Measurements from ENCODE around the gene USP48. TPM values are rescaled to one million over a fixed set of nuclear protein-coding genes. Genes with fewer than 3 reads are reported as not detected.

USP48 gene
- total and polyA plus RNA-seq, 2 of the 13 experiments (the other 11 are each of a cell fraction or from before 2014, with no cell fraction given): 30.4 to 30.7 TPM

DNA sequence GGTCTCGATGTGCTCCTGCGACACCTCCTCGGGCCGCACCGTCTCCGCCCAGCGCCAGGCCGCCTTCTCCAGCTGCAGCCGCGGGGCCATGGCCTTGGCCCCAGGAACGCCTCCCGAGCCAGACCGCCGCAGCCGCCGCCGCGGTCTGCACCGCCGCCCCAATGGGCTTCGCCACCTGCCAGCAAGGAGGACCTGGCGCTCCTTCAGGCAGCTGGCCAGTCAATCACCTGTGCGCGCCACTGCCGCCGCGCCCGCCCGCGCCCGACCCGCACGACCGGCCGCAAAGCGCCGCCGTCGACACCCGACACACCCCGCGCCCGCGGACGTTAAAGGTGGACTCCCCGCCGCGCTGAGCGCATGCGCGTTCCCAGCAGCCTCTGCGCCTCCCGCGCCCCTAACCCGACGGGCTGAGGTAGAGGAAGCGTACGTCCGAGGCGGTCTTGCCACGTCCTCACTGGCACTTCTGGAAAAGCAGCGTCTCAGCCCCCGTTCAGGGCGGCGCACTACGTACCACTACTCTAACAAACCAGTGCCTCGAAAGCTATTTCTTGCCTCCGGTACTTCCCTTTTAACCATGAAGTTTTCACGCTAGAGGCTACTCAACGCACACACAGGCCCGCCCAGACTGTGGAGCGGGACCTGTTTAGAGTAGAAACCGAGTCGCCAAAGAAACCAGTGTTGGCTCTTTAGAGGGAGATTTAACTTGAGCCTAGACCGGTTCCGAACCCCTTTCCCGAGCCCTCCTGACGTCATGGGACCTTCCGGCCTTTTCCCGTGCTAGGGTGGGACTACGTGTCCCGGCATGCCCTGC, at the start of gene USP48 (continued):
- TF ChIP-seq, protein P1, sequence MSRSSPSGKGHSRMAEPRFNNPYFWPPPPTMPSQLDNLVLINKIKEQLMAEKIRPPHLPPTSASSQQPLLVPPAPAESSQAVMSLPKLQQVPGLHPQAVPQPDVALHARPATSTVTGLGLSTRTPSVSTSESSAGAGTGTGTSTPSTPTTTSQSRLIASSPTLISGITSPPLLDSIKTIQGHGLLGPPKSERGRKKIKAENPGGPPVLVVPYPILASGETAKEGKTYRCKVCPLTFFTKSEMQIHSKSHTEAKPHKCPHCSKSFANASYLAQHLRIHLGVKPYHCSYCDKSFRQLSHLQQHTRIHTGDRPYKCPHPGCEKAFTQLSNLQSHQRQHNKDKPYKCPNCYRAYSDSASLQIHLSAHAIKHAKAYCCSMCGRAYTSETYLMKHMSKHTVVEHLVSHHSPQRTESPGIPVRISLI (CRISPR knock-in tag; IDR thresholded peaks at IDR 0.05; ENCODE audit: borderline replicate concordance): no peak
- TF ChIP-seq RBAK (CRISPR knock-in tag; IDR thresholded peaks at IDR 0.05) (no peak), KDM5B (CRISPR knock-in tag; IDR thresholded peaks at IDR 0.05; ENCODE audit: borderline replicate concordance) (peak; percentile 89), CEBPG (CRISPR knock-in tag; IDR thresholded peaks at IDR 0.05) (no peak; the same call in 1 of the 2 replicates), SP1 (IDR thresholded peaks at IDR 0.05) (no peak), SP1 (CRISPR knock-in tag; IDR thresholded peaks at IDR 0.05) (no peak; the same call in none of the 2 replicates), ZNF607 (CRISPR knock-in tag; IDR thresholded peaks at IDR 0.05; ENCODE audit: borderline replicate concordance) (0 out of 2 replicates have a peak, but pooled peaks have one; percentile 85), ZNF44 (CRISPR knock-in tag; IDR thresholded peaks at IDR 0.05) (no peak), NFATC3 (CRISPR knock-in tag; IDR thresholded peaks at IDR 0.05) (peak; percentile 48; the same call in 1 of the 2 replicates), ZNF431 (CRISPR knock-in tag; IDR thresholded peaks at IDR 0.05; ENCODE audit: borderline replicate concordance, low read depth) (peak; percentile 68), ZNF619 (CRISPR knock-in tag; IDR thresholded peaks at IDR 0.05) (peak; percentile 50; the same call in 1 of the 2 replicates), SMAD9 (CRISPR knock-in tag; IDR thresholded peaks at IDR 0.05) (no peak), ZNF20 (CRISPR knock-in tag; IDR thresholded peaks at IDR 0.05) (0 out of 2 replicates have a peak, but pooled peaks have one; percentile 63), NCOA2 (CRISPR knock-in tag; IDR thresholded peaks at IDR 0.05) (no peak), EEA1 (CRISPR knock-in tag; IDR thresholded peaks at IDR 0.05; ENCODE audit: borderline replicate concordance) (peak; percentile 48; the same call in 1 of the 2 replicates), SUZ12 (IDR thresholded peaks at IDR 0.05; ENCODE audit: low read depth, low read length) (peak; percentile 54), ZSCAN21 (CRISPR knock-in tag; IDR thresholded peaks at IDR 0.05; ENCODE audit: borderline replicate concordance) (peak; percentile 94), MLLT10 (CRISPR knock-in tag; IDR thresholded peaks at IDR 0.05) (no peak), ZC3H4 (CRISPR knock-in tag; IDR thresholded peaks at IDR 0.05; ENCODE audit: borderline replicate concordance) (peak; percentile 97), POLR2AphosphoS2 (IDR thresholded peaks at IDR 0.05; ENCODE audit: low read depth, low read length) (no peak)
- TF ChIP-seq, protein P2, sequence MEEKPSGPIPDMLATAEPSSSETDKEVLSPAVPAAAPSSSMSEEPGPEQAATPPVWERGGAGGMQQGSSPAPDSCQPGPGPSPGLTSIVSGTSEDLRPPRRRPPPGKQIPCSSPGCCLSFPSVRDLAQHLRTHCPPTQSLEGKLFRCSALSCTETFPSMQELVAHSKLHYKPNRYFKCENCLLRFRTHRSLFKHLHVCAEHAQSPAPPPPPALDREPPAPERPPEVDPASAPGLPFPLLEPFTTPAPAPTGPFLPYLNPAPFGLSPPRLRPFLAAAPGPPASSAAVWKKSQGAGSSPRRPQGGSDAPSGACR (CRISPR knock-in tag; IDR thresholded peaks at IDR 0.05): no peak; the same call in 1 of the 2 replicates
- TF ChIP-seq, protein P3, sequence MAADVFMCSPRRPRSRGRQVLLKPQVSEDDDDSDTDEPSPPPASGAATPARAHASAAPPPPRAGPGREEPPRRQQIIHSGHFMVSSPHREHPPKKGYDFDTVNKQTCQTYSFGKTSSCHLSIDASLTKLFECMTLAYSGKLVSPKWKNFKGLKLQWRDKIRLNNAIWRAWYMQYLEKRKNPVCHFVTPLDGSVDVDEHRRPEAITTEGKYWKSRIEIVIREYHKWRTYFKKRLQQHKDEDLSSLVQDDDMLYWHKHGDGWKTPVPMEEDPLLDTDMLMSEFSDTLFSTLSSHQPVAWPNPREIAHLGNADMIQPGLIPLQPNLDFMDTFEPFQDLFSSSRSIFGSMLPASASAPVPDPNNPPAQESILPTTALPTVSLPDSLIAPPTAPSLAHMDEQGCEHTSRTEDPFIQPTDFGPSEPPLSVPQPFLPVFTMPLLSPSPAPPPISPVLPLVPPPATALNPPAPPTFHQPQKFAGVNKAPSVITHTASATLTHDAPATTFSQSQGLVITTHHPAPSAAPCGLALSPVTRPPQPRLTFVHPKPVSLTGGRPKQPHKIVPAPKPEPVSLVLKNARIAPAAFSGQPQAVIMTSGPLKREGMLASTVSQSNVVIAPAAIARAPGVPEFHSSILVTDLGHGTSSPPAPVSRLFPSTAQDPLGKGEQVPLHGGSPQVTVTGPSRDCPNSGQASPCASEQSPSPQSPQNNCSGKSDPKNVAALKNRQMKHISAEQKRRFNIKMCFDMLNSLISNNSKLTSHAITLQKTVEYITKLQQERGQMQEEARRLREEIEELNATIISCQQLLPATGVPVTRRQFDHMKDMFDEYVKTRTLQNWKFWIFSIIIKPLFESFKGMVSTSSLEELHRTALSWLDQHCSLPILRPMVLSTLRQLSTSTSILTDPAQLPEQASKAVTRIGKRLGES (CRISPR knock-in tag; IDR thresholded peaks at IDR 0.05; ENCODE audit: borderline replicate concordance): no peak; the same call in 1 of the 2 replicates
- TF ChIP-seq, protein P4, sequence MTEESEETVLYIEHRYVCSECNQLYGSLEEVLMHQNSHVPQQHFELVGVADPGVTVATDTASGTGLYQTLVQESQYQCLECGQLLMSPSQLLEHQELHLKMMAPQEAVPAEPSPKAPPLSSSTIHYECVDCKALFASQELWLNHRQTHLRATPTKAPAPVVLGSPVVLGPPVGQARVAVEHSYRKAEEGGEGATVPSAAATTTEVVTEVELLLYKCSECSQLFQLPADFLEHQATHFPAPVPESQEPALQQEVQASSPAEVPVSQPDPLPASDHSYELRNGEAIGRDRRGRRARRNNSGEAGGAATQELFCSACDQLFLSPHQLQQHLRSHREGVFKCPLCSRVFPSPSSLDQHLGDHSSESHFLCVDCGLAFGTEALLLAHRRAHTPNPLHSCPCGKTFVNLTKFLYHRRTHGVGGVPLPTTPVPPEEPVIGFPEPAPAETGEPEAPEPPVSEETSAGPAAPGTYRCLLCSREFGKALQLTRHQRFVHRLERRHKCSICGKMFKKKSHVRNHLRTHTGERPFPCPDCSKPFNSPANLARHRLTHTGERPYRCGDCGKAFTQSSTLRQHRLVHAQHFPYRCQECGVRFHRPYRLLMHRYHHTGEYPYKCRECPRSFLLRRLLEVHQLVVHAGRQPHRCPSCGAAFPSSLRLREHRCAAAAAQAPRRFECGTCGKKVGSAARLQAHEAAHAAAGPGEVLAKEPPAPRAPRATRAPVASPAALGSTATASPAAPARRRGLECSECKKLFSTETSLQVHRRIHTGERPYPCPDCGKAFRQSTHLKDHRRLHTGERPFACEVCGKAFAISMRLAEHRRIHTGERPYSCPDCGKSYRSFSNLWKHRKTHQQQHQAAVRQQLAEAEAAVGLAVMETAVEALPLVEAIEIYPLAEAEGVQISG (CRISPR knock-in tag; IDR thresholded peaks at IDR 0.05): peak; percentile 97
